Astrocyte (in vitro differentiated cells and primary cell): ENCODE data around the gene TIMP3. TPM values are rescaled to one million over a fixed set of nuclear protein-coding genes. Genes with fewer than 3 reads are reported as not detected.

Experiments
- DNase-seq: peaks from one replicate; pipeline ENCODE4 v3.0.0-alpha.2; 2010; ENCODE audit warnings: low read depth
- FAIRE-seq: peaks from 2 replicates; lab custom pipeline; 2011; peaks lifted over from hg19 to GRCh38; lab: Jason Lieb, UNC
- H2AFZ ChIP-seq: 2 replicates; pipeline ENCODE4 v1.6.0; 2012; ENCODE audit warnings: low read depth, low read length, inconsistent platforms
- H3K27ac ChIP-seq: 2 replicates; pipeline ENCODE4 v1.5.1; 2011; ENCODE audit warnings: low read depth, low read length, inconsistent platforms
- H3K27me3 ChIP-seq: 2 replicates; pipeline ENCODE4 v1.6.0; 2011; ENCODE audit warnings: low read length, inconsistent platforms; ENCODE audit not compliant: insufficient read depth
- H3K36me3 ChIP-seq: 2 replicates; pipeline ENCODE4 v1.5.1; 2011; ENCODE audit warnings: low read length, inconsistent platforms; ENCODE audit not compliant: insufficient read depth
- H3K4me1 ChIP-seq: 2 replicates; pipeline ENCODE4 v1.5.1; 2011; ENCODE audit warnings: low read length, inconsistent platforms; ENCODE audit not compliant: insufficient read depth
- H3K4me2 ChIP-seq: 2 replicates; pipeline ENCODE4 v1.6.0; 2012; ENCODE audit warnings: low read length, inconsistent platforms
- H3K4me3 ChIP-seq: 2 replicates; pipeline ENCODE4 v1.5.1; 2011; ENCODE audit warnings: low read depth, mild to moderate bottlenecking, low read length, inconsistent platforms; ENCODE audit not compliant: insufficient read depth
- H3K79me2 ChIP-seq: 2 replicates; pipeline ENCODE4 v1.6.0; 2012; ENCODE audit warnings: mild to moderate bottlenecking, low read length, inconsistent platforms; ENCODE audit not compliant: insufficient read depth
- H3K9ac ChIP-seq: 2 replicates; pipeline ENCODE4 v1.6.0; 2012; ENCODE audit warnings: mild to moderate bottlenecking, low read length, inconsistent platforms
- H3K9me3 ChIP-seq: 2 replicates; pipeline ENCODE4 v1.5.1; 2012; ENCODE audit warnings: low read depth, mild to moderate bottlenecking, low read length, inconsistent platforms; ENCODE audit not compliant: insufficient read depth
- H4K20me1 ChIP-seq: 2 replicates; pipeline ENCODE4 v1.6.0; 2012; ENCODE audit warnings: low read length, inconsistent platforms; ENCODE audit not compliant: insufficient read depth
- H3K27ac Mint-ChIP-seq: one replicate; pipeline ENCODE4 v1.8.0; 2021; ENCODE audit warnings: mild to moderate bottlenecking, mixed read lengths; ENCODE audit not compliant: unreplicated experiment
- H3K27me3 Mint-ChIP-seq: one replicate; pipeline ENCODE4 v1.8.0; 2021; ENCODE audit warnings: low read depth, mixed read lengths; ENCODE audit not compliant: unreplicated experiment
- H3K36me3 Mint-ChIP-seq: one replicate; pipeline ENCODE4 v1.8.0; 2021; ENCODE audit warnings: low read depth, mixed read lengths; ENCODE audit not compliant: unreplicated experiment
- H3K4me1 Mint-ChIP-seq: one replicate; pipeline ENCODE4 v1.8.0; 2021; ENCODE audit warnings: low read depth, mixed read lengths; ENCODE audit not compliant: unreplicated experiment
- H3K4me3 Mint-ChIP-seq: one replicate; pipeline ENCODE4 v1.8.0; 2021; ENCODE audit warnings: mild to moderate bottlenecking, moderate library complexity, mixed read lengths; ENCODE audit not compliant: unreplicated experiment
- H3K9me3 Mint-ChIP-seq: one replicate; pipeline ENCODE4 v1.8.0; 2021; ENCODE audit warnings: mild to moderate bottlenecking, mixed read lengths; ENCODE audit not compliant: unreplicated experiment
- EZH2 ChIP-seq: IDR thresholded peaks from 2 replicates; pipeline ENCODE4 v1.6.1; 2012; ENCODE audit warnings: mild to moderate bottlenecking, low read length, inconsistent platforms; ENCODE audit not compliant: insufficient read depth
- total RNA-seq: library from RNA; stranded (reverse); gene quantifications from 2 replicates; pipeline ENCODE4 v1.2.1, GENCODE V29; 2021
- TF ChIP-seq, protein P1 (sequence below): IDR thresholded peaks from 2 replicates; pipeline ENCODE4 v1.5.1; 2011; ENCODE audit warnings: low read depth, mild to moderate bottlenecking, inconsistent platforms, low read length, moderate library complexity; ENCODE audit not compliant: insufficient read depth

The TIMP3 gene
- total RNA-seq, 1 donor from 2014 or later, result 145 TPM

DNA sequence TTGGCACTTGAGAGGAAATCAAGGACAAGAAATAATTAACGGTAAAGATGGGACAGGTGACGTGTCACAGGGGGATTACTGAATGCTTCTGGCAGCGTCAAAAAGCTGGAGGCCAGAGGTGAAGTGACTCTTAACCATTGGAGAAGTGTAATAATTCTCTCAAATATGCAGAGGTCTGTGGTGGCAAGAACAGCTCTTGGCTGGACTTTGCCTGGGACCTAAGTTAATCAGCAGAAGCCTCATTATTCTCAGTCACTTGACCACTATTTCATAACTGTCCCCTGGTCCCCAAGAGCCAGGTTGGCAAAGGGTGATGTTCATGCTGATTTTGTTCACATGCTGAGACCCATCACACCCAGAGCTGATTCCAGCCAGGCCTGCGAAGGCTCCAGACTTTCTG, 72.9 kb downstream of the TIMP3 start:
- FAIRE-seq (no peak), DNase-seq (no peak)
- H3K36me3 Mint-ChIP-seq, result no peaks in the 10 kb centered on the region
- H3K27me3 ChIP-seq, result peaks cover 9% of the 10 kb centered on the region
- H3K4me1 ChIP-seq, result no peaks in the 10 kb centered on the region
- no peaks in the 10 kb centered on the region for H3K9me3 Mint-ChIP-seq
- no peaks in the 10 kb centered on the region for H4K20me1 ChIP-seq
- no peak overlapping the region for H3K27ac Mint-ChIP-seq
- H3K27me3 Mint-ChIP-seq, result peaks cover 11% of the 10 kb centered on the region
- no peak overlapping the region for H3K4me3 ChIP-seq
- no peaks in the 10 kb centered on the region for H3K79me2 ChIP-seq
- H3K36me3 ChIP-seq, result no peaks in the 10 kb centered on the region
- H3K9me3 ChIP-seq, result no peaks in the 10 kb centered on the region
- H3K4me1 Mint-ChIP-seq, result no peaks in the 10 kb centered on the region
- no peak overlapping the region for H2AFZ ChIP-seq
- H3K9ac ChIP-seq, result no peak overlapping the region
- H3K4me3 Mint-ChIP-seq, result no peak overlapping the region
- no peak overlapping the region for H3K27ac ChIP-seq
- no peak overlapping the region for H3K4me2 ChIP-seq
- no peak for TF ChIP-seq EZH2
- TF ChIP-seq, protein P1, sequence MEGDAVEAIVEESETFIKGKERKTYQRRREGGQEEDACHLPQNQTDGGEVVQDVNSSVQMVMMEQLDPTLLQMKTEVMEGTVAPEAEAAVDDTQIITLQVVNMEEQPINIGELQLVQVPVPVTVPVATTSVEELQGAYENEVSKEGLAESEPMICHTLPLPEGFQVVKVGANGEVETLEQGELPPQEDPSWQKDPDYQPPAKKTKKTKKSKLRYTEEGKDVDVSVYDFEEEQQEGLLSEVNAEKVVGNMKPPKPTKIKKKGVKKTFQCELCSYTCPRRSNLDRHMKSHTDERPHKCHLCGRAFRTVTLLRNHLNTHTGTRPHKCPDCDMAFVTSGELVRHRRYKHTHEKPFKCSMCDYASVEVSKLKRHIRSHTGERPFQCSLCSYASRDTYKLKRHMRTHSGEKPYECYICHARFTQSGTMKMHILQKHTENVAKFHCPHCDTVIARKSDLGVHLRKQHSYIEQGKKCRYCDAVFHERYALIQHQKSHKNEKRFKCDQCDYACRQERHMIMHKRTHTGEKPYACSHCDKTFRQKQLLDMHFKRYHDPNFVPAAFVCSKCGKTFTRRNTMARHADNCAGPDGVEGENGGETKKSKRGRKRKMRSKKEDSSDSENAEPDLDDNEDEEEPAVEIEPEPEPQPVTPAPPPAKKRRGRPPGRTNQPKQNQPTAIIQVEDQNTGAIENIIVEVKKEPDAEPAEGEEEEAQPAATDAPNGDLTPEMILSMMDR, result no peak

DNA sequence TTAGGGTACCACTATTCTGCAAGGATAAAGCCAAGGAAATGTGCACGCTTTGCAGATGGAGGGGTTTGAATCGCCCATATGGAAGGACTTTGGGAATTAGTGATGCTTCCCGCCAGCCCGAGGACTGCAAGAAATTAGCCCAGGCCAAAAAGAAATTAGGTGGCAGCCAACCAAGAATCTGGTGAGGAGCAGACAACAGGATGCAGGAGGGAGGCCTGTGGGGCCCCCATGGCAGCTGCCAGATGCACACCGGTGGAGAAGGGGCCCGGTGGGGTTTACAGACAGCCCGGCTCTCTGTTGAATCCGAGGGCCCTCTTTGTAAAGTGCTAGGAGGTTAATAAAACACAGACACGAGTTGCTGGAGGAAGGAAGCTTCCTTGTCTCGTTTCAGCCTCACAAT, 73.5 kb downstream of the TIMP3 start:
- Histone ChIP-seq H3K4me2 (no peak overlapping the region), H4K20me1 (no peaks in the 10 kb centered on the region), H3K9me3 (no peaks in the 10 kb centered on the region), H2AFZ (no peak overlapping the region), H3K4me3 (no peak overlapping the region), H3K27me3 (peaks cover 9% of the 10 kb centered on the region), H3K9ac (no peak overlapping the region), H3K79me2 (no peaks in the 10 kb centered on the region), H3K27ac (no peak overlapping the region), H3K4me1 (no peaks in the 10 kb centered on the region), H3K36me3 (no peaks in the 10 kb centered on the region)
- Mint-ChIP-seq H3K27ac (no peak overlapping the region), H3K36me3 (no peaks in the 10 kb centered on the region), H3K4me1 (no peaks in the 10 kb centered on the region), H3K9me3 (no peaks in the 10 kb centered on the region), H3K27me3 (peaks cover 11% of the 10 kb centered on the region), H3K4me3 (no peak overlapping the region)
- TF ChIP-seq EZH2, result no peak
- TF ChIP-seq, protein P1, result no peak
- no peak for FAIRE-seq
- DNase-seq, result no peak

DNA sequence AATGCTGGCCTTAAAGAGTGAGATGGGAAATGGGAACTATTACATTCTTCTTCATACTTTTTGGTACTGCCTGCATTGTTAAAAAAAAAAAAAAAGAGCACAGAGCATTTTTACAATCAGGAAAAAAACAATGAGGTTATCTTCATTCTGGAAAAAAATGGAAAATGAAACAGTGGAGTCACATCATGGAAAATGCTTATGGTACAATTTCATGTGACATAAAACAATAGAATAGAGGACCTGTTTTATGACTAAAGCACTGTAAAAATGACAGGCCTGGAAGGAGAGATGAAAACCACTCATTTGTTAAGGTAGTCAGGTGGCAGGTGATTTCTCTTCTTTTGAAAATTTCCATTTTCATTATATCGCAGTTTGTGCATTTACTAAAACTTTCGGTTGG, 75.0 kb downstream of the TIMP3 start:
- Histone ChIP-seq H3K79me2 (no peaks in the 10 kb centered on the region), H3K4me3 (no peak overlapping the region), H4K20me1 (no peaks in the 10 kb centered on the region), H3K4me1 (peaks cover 9% of the 10 kb centered on the region), H3K9ac (no peak overlapping the region), H3K4me2 (no peak overlapping the region), H3K9me3 (no peaks in the 10 kb centered on the region), H2AFZ (no peak overlapping the region), H3K36me3 (no peaks in the 10 kb centered on the region), H3K27me3 (peaks cover 9% of the 10 kb centered on the region), H3K27ac (no peak overlapping the region)
- H3K27ac Mint-ChIP-seq, result no peak overlapping the region
- TF ChIP-seq, protein P1, result no peak
- TF ChIP-seq EZH2, result no peak
- H3K27me3 Mint-ChIP-seq, result peaks cover 11% of the 10 kb centered on the region
- H3K4me1 Mint-ChIP-seq, result no peaks in the 10 kb centered on the region
- FAIRE-seq (no peak), DNase-seq (no peak)
- no peaks in the 10 kb centered on the region for H3K36me3 Mint-ChIP-seq
- H3K9me3 Mint-ChIP-seq, result no peaks in the 10 kb centered on the region
- no peak overlapping the region for H3K4me3 Mint-ChIP-seq
